GM21717 (cell line): ENCODE measurements around the gene HECTD4.

ENCODE experiments used
- ATAC-seq: cut with Tn5 transposase; IDR thresholded peaks from one replicate; pipeline ENCODE4 v1.9.1; 2021; ENCODE audit warnings: mild to moderate bottlenecking, moderate library complexity; ENCODE audit not compliant: unreplicated experiment

Gene HECTD4

GRCh38 chr12:112183141-112184021 is 198.8 kb downstream of the HECTD4 start:
- ATAC-seq = no peak

- no peak for ATAC-seq
Measured at GRCh38 chr12:112182499-112182898, 199.7 kb downstream of the HECTD4 start.

GRCh38 chr12:112180422-112180821 is 201.8 kb downstream of the HECTD4 start:
- no peak for ATAC-seq

GRCh38 chr12:112179916-112180315 is 202.3 kb downstream of the HECTD4 start:
- no peak for ATAC-seq

- no peak for ATAC-seq
Measured at GRCh38 chr12:112179341-112179740, 202.9 kb downstream of the HECTD4 start.

GRCh38 chr12:112178796-112179195 is 203.4 kb downstream of the HECTD4 start:
- ATAC-seq = no peak

GRCh38 chr12:112176321-112177010 is 205.8 kb downstream of the HECTD4 start:
- no peak for ATAC-seq

- no peak for ATAC-seq
Measured at GRCh38 chr12:112175361-112176155, 206.7 kb downstream of the HECTD4 start.

GRCh38 chr12:112172556-112173324 is 209.5 kb downstream of the HECTD4 start:
- ATAC-seq = no peak

- no peak for ATAC-seq
Measured at GRCh38 chr12:112170971-112171596, 211.1 kb downstream of the HECTD4 start.

- ATAC-seq = no peak
Measured at GRCh38 chr12:112170376-112170775, 211.9 kb downstream of the HECTD4 start.

GRCh38 chr12:112169966-112170365 is 212.3 kb downstream of the HECTD4 start:
- no peak for ATAC-seq

- ATAC-seq = no peak
Measured at GRCh38 chr12:112169161-112169872, 212.9 kb downstream of the HECTD4 start.

GRCh38 chr12:112168561-112168971 is 213.7 kb downstream of the HECTD4 start:
- no peak for ATAC-seq

GRCh38 chr12:112167718-112168525 is 214.3 kb downstream of the HECTD4 start:
- ATAC-seq = no peak

- no peak for ATAC-seq
Measured at GRCh38 chr12:112167031-112167461, 215.2 kb downstream of the HECTD4 start.

- no peak for ATAC-seq
Measured at GRCh38 chr12:112166051-112167015, 215.9 kb downstream of the HECTD4 start.
